Limb (tissue), 2 donors: ENCODE measurements around the gene GRIA3.

ENCODE experiments used
- DNase-seq, 2 donors: peaks; one replicate each; pipeline ENCODE4 v3.0.0-alpha.2; 2016; ENCODE audit errors: extremely low spot score in 2 of 2

Gene GRIA3

GRCh38 chrX:123193101-123193500, 9.0 kb downstream of the GRIA3 start:
- DNase-seq = no peak

- DNase-seq = no peak
Measured at GRCh38 chrX:123199338-123199737, 15.3 kb downstream of the GRIA3 start.

- DNase-seq = no peak
Measured at GRCh38 chrX:123201720-123202119, 17.6 kb downstream of the GRIA3 start.

- no peak for DNase-seq
Measured at GRCh38 chrX:123202523-123202922, 18.4 kb downstream of the GRIA3 start.

- DNase-seq = no peak
Measured at GRCh38 chrX:123203772-123204171, 19.7 kb downstream of the GRIA3 start.

GRCh38 chrX:123206176-123206575, 22.1 kb downstream of the GRIA3 start:
- no peak for DNase-seq

- DNase-seq = no peak
Measured at GRCh38 chrX:123210252-123210651, 26.2 kb downstream of the GRIA3 start.

GRCh38 chrX:123215397-123216089, 31.5 kb downstream of the GRIA3 start:
- DNase-seq = no peak

GRCh38 chrX:123217077-123217476, 33.0 kb downstream of the GRIA3 start:
- no peak for DNase-seq

GRCh38 chrX:123217728-123218127, 33.6 kb downstream of the GRIA3 start:
- DNase-seq = no peak

- no peak for DNase-seq
Measured at GRCh38 chrX:123219916-123220315, 35.8 kb downstream of the GRIA3 start.

- DNase-seq = no peak
Measured at GRCh38 chrX:123222920-123223319, 38.8 kb downstream of the GRIA3 start.

- no peak for DNase-seq
Measured at GRCh38 chrX:123223409-123223808, 39.3 kb downstream of the GRIA3 start.

GRCh38 chrX:123223859-123224258, 39.8 kb downstream of the GRIA3 start:
- no peak for DNase-seq

GRCh38 chrX:123230798-123231197, 46.7 kb downstream of the GRIA3 start:
- no peak for DNase-seq

- DNase-seq = no peak
Measured at GRCh38 chrX:123236859-123237258, 52.8 kb downstream of the GRIA3 start.

GRCh38 chrX:123237271-123237670, 53.2 kb downstream of the GRIA3 start:
- no peak for DNase-seq

GRCh38 chrX:123254457-123254856, 70.4 kb downstream of the GRIA3 start:
- DNase-seq = no peak

- no peak for DNase-seq
Measured at GRCh38 chrX:123256378-123256777, 72.3 kb downstream of the GRIA3 start.

GRCh38 chrX:123260920-123261418, 76.9 kb downstream of the GRIA3 start:
- DNase-seq = no peak

GRCh38 chrX:123263270-123263669, 79.2 kb downstream of the GRIA3 start:
- no peak for DNase-seq

- DNase-seq = no peak
Measured at GRCh38 chrX:123263747-123264146, 79.7 kb downstream of the GRIA3 start.

GRCh38 chrX:123267220-123267619, 83.1 kb downstream of the GRIA3 start:
- DNase-seq = no peak

GRCh38 chrX:123271902-123272301, 87.8 kb downstream of the GRIA3 start:
- no peak for DNase-seq
